HG03196 (cell line): Measurements from ENCODE around the gene PARD3B.

ENCODE experiments used
- ATAC-seq: cut with Tn5 transposase; IDR thresholded peaks from one replicate; pipeline ENCODE4 v1.9.1; 2021; ENCODE audit not compliant: unreplicated experiment

The PARD3B gene

GRCh38 chr2:204880928-204881327 is 335.7 kb downstream of the PARD3B start:
- no peak for ATAC-seq

- no peak for ATAC-seq
These were observed 336.4 kb downstream of the PARD3B start for GRCh38 chr2:204881655-204882054.

DNA sequence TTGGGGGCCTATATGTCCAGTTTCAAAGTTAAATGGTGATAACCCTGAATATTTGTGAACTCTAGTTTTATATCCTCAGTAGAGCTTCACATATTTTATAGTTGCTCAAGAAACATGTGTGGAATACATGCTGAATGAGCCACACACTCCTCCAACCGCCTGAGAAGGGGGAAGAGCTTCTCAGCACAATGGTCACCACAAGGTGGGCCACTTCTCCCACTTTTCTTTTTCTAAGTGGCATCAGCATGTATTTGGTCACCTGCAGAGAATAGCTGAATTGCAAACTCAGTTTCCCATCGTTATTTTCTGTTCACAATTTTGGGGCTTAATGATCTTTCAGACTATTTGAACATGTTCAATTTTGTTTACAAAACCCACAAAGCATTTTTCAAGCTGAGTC is 340.5 kb downstream of the PARD3B start:
- ATAC-seq: no peak

DNA sequence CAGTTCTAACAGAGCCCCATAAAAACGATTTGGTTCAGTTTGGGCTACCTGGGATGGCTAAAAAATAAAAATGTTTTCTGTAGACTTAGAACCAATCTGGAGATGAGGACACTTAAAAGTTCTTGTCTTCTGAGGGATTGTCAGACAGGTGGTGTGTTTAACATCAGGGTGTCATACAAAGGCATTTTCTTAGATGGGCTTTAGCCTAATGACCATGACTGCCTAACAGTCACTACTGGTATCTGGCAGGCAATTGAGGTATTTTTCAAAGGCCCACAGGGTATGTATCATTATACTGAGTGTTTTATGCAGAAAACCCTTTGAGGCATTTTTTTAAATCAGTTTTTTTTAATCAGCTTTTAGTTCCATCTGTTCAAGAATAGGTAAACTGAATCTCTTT is 341.4 kb downstream of the PARD3B start:
- ATAC-seq: no peak

DNA sequence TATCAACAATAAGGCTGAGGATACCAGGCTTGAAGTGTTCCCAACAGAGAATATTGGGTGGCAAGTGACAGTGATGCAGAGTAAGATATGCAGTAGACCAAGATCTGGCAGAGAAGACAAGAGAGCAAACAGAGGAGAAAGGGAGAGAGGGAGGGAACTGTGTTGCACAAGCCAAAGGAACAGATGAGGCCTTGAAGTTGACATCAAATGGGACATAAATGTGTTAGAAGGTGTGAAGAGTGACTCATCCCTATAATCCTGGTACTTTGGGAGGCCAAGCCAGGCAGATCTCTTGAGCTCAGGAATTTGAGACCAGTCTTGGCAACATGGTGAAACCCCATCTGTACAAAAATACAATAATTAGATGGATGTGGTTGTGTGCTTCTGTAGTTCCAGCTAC is 342.9 kb downstream of the PARD3B start:
- ATAC-seq: no peak

- ATAC-seq: no peak
These were observed 345.4 kb downstream of the PARD3B start for GRCh38 chr2:204890680-204891079.

DNA sequence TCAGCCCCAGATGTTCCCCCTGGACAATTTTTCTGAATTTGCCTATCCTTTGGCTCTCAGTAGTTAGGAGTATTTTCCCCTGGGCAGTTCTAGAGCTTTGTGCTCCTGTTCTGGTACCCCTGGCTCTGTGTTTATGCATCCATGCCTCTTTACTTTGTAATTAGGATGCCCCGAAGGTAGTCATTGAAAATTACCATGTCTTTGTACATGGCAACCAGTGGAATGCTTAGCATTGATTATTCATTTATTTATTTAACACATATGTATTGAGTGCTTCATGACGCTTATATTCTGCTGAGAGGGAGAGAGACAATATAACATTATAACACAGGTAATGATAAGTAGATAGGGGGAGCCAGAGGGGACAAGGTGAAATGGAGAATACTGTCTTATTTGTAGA is 346.5 kb downstream of the PARD3B start:
- ATAC-seq: no peak

DNA sequence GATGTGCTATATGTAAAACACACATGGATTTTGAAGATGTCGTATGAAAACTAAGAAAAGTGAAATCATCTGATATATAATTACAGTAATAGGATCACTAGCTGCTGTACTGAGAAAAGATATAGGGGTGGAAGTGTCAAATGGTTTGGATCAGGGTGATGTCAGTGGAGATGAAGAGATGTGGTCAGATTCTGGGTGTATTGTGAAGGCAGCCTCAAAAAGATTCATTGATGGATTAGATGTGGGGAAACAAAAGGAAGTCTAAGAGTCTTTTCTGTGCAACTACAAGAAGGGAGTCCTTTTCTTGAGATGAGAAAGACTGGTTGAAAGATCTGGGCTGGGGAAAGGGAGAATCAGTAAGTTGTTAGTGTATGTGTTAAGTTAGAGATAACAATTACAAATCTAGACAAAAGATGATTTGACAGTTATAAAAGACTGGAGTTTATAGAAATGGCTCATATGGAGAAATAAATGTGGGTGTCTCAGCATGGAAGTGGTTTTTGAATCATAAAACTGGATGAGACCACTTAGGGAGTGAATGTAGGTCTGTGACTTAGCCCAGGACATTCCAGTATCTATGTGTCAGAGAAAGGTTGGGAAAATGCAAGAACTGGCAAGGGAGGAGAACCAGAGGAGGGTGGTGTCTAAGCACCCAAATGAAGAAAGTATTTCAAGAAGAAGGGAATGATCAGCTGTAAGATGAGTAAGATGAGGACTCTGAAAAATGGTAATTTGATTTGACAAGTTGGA is 347.4 kb downstream of the PARD3B start:
- ATAC-seq: no peak

DNA sequence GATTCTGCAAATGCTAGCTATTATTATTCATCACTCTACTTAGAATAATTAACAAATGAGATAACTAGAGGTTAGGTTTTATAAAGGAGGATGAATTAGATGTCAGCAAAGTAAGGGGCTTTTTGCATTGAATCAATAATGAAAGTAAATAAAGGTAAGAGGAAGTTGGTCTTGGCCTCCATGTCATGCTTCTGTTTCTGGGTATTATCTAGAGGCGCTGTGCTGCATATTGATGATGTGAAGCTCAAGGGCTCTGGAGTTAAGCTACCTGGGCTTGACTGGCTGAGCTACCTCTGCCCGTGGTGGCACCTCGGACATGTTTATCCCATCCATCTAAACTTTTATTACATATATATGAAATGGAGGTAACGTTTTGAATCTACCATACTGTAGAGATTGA is 350.9 kb downstream of the PARD3B start:
- no peak for ATAC-seq

- no peak for ATAC-seq
These were observed 352.3 kb downstream of the PARD3B start for GRCh38 chr2:204897561-204897960.

- ATAC-seq: no peak
These were observed 353.8 kb downstream of the PARD3B start for GRCh38 chr2:204898928-204899640.

DNA sequence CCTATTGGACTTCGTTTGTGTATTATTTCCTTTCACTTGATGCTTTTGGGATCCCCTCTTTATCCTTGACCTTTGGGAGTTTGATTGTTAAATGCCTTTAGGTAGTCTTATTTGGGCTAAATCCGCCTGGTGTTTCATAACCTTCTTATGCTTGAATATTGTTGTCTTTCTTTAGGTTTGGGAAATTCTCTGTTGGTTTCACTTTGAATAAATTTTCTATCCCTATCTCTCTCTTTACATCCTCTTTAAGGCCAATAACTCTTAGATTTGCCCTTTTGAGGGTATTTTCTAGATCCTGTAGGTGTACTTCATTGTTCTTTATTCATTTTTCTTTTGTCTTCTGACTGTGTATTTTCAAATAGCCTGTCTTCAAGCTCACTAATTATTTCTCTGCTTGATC is 354.7 kb downstream of the PARD3B start:
- no peak for ATAC-seq

DNA sequence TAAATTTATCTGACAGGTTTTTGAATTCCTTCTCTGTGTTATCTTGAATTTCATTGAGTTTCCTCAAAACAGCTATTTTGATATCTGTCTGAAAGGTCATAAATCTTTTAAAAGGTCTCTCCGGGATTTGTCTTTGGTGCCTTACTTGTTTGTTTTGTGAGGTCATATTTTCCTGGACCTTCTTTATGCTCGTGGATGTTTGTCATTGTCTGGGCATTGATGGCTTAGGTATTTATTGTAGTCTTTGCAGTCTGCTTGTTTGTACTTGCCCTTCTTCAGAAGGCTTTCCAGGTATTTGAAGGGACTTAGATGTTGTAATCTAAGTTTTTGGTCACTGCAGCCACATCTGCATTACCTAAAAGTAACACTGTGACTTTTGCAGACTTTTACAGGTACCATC is 355.2 kb downstream of the PARD3B start:
- no peak for ATAC-seq

GRCh38 chr2:204900910-204901309 is 355.6 kb downstream of the PARD3B start:
- ATAC-seq: no peak

DNA sequence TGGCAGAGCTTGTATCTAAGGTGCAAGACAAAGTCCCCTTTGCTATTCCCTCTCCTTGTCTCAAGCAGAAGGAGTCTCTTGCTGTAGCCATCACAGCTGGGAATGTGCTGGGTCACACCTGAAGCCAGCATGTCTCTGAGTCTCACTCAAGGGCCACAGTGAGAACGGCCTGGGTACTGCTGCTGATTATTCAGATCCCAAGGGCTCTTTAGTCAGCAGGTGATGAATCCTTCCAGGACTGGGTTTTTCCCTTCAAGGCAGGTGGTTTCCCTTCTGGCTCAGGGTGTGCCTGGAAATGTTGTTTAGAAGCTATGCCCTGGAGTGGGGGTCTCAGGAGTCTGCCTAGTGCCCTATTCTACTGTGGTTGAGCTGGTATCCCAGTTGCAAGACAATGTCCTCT is 356.3 kb downstream of the PARD3B start:
- no peak for ATAC-seq

- no peak for ATAC-seq
These were observed 364.5 kb downstream of the PARD3B start for GRCh38 chr2:204909791-204910190.

GRCh38 chr2:204913312-204913711 is 368.0 kb downstream of the PARD3B start:
- ATAC-seq: no peak

- no peak for ATAC-seq
These were observed 368.7 kb downstream of the PARD3B start for GRCh38 chr2:204913854-204914464.

DNA sequence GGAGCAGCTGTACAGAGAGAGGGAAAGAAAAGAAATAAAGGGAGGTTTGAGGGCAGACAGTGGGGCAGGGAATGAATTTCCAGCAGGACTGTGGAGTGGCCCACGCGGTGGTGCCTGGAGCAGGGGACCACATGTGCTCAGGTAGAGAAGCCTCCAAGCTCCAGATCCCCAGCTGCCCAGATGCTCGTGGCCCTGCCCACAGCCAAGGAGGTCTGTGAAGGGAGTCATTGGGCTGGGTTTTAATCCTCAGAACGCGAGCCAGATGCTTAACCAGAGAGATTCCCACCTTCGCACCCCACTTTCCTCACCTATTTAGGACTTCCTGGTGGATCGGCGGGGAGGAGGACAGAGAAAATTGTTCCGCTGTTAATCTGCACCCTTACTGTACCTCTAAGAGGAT is 369.4 kb downstream of the PARD3B start:
- ATAC-seq: no peak

DNA sequence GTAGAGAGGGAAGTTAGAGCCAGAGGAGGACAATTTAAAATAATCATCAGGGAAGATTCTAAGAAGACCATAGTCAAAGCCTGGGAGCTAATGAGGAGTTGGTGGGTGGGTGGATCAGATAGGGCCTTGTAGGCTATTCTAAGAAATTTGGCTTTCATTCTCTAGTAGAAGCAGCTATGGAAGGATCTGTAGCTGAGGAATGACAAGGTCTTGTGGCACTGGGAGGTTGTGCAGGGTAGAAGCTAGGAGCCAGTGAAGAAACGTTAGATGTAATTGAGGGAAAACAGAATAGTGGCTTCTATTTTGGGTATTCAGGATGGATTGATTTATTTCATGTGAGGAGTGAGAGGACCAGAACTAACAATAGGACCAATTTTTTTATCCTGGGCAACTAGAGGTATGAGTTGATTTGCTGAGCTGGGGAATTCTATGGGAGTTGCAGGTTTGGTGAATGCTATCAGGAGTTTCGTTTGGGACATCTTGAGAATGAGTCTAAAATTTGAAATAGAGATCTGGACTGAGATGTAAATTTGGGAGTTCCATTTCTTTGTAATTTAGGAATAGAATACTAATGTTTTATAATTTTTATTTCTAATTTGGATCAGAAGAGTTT is 371.9 kb downstream of the PARD3B start:
- no peak for ATAC-seq

- ATAC-seq: no peak
These were observed 375.5 kb downstream of the PARD3B start for GRCh38 chr2:204920776-204921175.

DNA sequence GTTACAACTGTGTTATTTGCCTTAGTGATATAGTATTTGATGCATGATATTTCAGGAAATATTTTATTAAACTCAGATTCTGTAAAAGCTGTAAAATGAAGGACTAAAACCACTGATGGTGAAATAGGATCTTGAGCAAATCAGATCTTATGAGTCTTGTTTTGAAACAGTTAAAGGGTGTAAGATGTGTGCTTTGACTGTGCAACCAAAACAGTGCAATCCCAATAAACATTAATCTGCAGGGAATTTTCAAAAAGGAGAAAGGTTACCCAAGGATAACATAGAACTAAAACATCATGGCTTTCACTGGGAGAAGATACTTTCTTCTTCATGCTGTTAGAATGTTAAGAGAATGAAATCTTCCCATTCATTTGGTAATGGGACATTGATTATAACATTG is 378.7 kb downstream of the PARD3B start:
- no peak for ATAC-seq
